ENCODE results near the gene VASN. TPM values are rescaled to one million over a fixed set of nuclear protein-coding genes. Genes with fewer than 3 reads are reported as not detected.

Gene VASN
- total RNA-seq, 1 experiment from 2014 or later = 4.6 TPM

DNA sequence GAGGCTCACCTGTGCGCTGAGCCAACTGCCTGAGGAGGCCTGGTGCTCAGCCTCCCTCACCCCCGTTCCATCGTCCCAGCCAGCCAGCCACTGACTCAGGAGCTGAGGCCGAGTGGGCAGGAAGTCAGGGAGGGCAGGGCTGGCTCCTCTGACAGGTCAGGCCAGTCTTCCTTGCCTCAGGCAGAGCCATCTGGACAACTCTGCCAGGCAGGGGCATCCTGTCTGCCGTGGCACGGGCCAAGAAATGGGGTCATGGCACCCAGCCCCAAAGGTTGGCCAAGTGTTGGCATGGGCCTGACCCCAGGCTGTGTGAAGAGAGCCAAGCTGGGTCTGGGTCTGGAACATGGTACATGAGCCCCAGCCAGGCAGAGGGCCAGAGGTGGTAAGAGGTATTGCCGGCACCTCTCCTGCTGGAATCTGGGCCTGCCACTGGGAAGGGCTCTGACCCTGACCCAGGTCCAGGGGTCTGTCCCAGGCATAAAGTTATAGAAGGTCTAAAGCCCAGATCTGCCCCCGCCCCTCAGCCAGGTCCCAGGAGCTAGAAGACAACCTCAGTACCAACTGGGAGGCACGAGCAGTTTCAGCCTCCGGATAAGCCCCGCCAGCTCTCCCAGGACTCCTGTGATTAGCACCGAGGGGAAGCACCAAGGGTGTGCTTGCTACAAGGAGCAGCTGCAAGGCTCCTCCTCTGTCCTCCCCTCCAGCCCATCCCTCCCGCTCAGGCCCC is 2.5 kb upstream of the VASN start:
- no peaks in the 10 kb centered on the region for H3K36me3 ChIP-seq (replicated peaks; ENCODE audit: control insufficient read depth, insufficient read depth, low read length)
- peaks cover 3% of the 10 kb centered on the region for H3K27me3 ChIP-seq (ENCODE audit: control insufficient read depth, insufficient read depth, low read length)
- no peak for DNase-seq
- no peak overlapping the region for H3K4me3 ChIP-seq (ENCODE audit: insufficient read depth, low read depth, low read length)

DNA sequence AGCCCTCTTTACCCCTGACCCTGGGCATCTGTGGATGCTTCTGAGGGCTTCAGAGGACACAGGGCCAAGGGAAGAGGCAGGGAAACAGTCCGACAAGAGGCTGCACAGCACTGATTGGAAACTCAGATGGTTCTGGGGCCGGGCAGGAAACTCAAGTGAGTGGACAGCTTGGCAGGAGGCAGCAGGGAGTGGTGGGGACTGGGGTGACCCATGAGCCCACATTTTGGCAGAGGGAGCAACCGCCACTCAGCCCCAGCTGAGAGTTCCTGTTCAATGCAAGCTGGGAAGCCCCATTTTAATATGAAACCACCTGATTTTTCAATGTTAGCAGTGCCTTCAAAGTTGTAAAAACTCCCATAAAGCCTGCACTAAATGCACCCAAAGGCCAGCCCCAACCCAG is 1.5 kb upstream of the VASN start:
- no peaks in the 10 kb centered on the region for H3K36me3 ChIP-seq (replicated peaks; ENCODE audit: control insufficient read depth, insufficient read depth, low read length)
- H3K4me3 ChIP-seq (ENCODE audit: insufficient read depth, low read depth, low read length) = no peak overlapping the region
- no peak for DNase-seq
- H3K27me3 ChIP-seq (ENCODE audit: control insufficient read depth, insufficient read depth, low read length) = peaks cover 3% of the 10 kb centered on the region

DNA sequence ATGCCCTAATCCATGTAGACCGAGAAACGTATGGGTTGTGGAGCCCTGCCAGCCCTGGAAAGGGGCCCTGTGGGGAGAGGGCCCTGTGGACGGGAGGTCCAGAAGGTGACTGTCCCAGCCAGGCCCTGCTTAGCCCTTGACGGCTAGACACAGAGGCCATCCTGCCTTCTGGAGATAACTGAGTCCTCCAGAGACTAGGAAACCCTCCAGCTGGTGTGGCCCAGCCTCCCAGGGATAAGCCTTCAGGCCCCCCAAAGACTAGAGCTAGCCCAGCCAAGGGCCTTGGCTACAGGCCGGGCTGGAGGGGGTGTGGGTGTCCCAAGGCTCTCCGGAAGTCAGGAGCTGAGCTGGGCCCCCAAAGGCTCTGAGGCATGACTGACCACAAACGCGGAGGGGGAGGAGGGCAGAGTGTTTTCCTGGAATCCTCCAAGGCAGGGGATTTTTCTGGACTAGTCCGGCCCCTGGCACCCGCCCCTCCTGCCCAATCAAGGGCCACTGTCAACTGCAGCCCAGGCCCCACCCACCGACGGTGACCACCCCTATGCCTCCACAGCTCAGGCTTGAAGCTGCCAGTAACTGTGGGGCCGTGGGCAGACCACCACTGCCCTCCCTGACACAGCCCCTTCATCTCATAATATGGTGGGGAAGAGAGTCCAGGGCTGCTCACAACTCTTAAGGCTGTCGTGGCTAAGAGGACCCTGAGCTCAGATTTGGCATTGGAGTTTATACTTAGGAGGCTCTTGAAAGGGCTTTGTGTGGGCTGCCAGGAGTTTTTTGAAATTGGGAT is 885 bp upstream of the VASN start:
- H3K27me3 ChIP-seq (ENCODE audit: control insufficient read depth, insufficient read depth, low read length) = peaks cover 3% of the 10 kb centered on the region
- H3K4me3 ChIP-seq (ENCODE audit: insufficient read depth, low read depth, low read length) = no peak overlapping the region
- H3K36me3 ChIP-seq (replicated peaks; ENCODE audit: control insufficient read depth, insufficient read depth, low read length) = no peaks in the 10 kb centered on the region
- DNase-seq = no peak

DNA sequence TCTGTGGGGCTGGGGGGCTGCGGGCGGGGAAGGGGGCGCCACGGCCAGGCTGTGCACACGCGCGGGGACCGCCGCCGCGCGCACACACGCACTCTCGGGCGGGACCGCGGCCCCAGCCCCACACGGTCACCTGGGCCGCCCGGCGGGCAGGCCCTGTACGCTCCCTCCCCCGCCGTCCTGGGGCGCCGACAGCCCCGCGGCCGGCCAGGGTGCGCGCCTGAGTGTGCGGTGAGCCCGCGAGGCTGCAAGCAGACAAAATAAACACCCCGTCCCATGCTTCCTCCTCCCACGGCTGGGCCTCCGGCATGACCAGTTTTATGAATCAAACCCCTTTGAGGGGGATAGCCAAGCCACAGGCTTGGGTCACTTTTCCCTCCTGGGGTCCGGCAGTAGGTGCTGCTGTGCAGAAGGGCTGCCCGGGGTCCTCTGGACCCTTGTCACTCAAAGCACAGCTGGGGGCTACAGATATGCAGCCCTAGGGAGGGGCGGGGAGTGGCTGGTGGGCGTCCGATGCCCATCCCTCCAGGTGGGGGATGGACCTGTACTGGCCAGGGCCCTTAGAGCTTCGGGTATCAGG is 441 bp downstream of the VASN start:
- peak; percentile 82 for DNase-seq
- no peaks in the 10 kb centered on the region for H3K36me3 ChIP-seq (replicated peaks; ENCODE audit: control insufficient read depth, insufficient read depth, low read length)
- peak overlapping the region; percentile 40 for H3K4me3 ChIP-seq (ENCODE audit: insufficient read depth, low read depth, low read length)
- peaks cover 3% of the 10 kb centered on the region for H3K27me3 ChIP-seq (ENCODE audit: control insufficient read depth, insufficient read depth, low read length)

DNA sequence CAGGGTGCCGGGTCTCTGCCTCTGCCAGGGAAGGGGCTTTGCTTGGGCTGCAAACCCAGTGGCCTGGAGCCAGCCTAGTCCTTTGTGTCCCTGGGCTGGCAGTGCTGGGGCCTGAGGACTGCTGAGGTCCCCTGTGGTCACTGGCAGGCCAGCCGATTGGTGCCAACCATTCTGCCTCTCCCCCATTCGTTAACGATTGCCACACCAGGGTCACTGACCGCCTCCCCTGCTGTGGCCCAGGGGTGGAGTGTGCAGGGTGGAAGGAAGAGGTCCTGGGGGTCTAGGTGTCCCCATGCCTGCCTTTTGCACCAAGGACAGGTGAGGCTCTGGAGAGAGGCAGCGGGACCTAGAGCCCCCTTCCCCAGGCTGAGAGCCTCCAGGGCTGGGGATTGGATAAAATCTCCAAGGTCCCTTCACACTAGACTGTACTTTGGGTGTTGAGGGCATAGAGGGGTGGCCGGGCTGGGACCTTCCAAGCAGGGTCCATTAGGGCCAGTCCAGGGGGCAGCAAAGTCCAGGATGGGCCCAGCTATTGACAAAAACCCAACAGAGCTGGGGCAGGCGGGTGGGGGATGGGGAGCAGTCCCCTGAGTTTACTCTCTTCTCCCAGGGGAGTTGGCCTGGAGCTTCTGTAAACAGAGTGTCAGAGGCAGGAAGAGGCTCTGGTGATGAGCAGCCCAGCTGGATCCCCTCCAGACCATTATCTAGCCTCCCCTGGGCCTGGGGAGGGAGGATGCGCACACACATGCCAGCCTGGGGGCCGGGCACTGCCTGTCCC is 1.1 kb downstream of the VASN start:
- Histone ChIP-seq H3K27me3 (ENCODE audit: control insufficient read depth, insufficient read depth, low read length) (peaks cover 3% of the 10 kb centered on the region), H3K36me3 (replicated peaks; ENCODE audit: control insufficient read depth, insufficient read depth, low read length) (no peaks in the 10 kb centered on the region), H3K4me3 (ENCODE audit: insufficient read depth, low read depth, low read length) (peak overlapping the region; percentile 40; the same call in 1 of the 2 replicates)
- peak; percentile 85 for DNase-seq

DNA sequence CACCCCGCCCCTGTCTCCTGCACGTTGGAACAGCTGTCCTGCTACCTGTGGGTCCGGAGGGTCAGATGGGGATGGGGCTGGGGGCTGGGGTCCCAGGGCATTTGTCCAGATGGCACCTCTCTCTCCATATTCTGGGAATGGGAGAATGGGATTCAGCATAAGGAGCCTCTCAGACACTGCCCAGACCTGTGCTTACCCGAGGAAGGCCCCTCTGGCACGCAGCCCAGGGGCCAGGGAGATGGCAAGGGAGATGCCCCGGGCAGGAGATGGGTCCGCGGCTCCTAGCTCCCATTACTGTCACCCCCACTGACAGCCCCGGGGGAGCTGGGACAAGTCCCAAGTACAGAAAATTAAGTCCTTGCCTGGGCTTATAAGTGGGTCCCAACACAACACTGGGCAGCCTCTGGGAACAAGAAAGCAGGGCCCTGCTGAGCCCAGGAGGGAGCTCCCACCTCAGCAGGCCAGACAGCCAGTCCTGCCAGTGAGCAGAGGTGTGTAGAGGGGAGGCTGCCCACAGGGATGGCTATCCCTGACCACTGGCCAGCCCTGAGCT is 1.8 kb downstream of the VASN start:
- Histone ChIP-seq H3K36me3 (replicated peaks; ENCODE audit: control insufficient read depth, insufficient read depth, low read length) (no peaks in the 10 kb centered on the region), H3K4me3 (ENCODE audit: insufficient read depth, low read depth, low read length) (no peak overlapping the region), H3K27me3 (ENCODE audit: control insufficient read depth, insufficient read depth, low read length) (peaks cover 3% of the 10 kb centered on the region)
- peak; percentile 66 for DNase-seq

DNA sequence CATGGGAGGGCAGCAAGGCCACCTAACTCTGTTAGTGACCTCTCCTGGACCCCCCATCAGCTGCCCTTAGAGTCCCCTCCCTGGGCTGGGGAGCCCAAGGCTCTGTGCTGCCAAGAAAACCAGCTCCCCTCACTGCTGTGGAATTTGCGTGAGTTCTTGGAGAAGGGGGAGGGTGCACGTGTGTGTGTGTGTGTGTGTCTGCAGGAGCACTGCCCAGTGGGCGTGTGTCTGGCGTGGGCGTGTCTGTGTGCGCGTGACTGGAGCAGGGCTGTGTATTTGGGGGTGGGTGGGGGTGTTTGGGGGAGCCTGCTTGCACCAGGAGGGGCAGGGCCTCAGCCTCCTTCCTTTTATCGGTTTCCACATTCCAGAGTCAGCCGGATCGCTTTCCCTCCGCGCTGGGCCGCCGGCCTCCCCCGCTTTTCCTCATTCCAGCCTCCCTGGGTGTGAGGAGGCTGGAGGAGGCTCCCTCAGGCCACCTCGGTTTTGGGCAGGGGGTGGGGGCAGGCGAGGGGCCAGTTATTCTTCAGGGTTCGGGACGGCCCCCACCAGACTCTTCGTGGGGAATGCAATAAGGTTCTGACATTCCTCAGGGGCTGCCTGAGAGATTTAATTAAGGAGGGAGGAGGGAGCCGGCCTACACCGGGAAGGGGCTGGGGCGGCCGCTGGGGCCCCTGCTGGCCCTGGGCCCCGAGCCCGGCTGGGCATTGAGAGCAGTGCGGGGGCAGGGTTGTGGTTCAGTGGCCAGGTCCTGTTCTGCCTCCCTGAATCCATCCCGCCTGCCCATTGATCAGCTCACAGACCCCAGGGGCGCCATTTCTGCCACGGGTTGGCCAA is 2.5 kb downstream of the VASN start:
- peak; percentile 92 for DNase-seq
- H3K27me3 ChIP-seq (ENCODE audit: control insufficient read depth, insufficient read depth, low read length) = peaks cover 3% of the 10 kb centered on the region
- no peak overlapping the region for H3K4me3 ChIP-seq (ENCODE audit: insufficient read depth, low read depth, low read length)
- H3K36me3 ChIP-seq (replicated peaks; ENCODE audit: control insufficient read depth, insufficient read depth, low read length) = no peaks in the 10 kb centered on the region

DNA sequence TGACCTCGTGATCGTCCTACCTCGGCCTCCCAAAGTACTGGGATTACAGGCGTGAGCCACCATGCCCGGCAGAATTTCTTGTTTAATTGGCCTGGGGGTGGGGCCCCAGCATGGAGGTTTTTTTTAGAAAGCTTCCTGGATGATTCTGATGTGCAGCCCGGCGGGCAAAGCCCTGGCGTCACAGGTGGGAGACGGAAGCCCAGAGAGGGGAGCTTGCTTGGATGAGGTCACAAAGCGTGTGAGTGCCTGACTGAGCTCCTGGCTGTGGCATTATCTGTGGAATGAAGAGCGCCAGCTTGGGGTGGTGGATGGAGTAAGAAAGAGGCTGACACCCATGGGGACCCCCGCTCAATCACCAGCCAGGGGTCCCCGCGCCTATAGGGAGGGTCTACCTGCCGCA is 4.1 kb downstream of the VASN start:
- no peak for DNase-seq
- Histone ChIP-seq H3K27me3 (ENCODE audit: control insufficient read depth, insufficient read depth, low read length) (peaks cover 3% of the 10 kb centered on the region), H3K36me3 (replicated peaks; ENCODE audit: control insufficient read depth, insufficient read depth, low read length) (no peaks in the 10 kb centered on the region), H3K4me3 (ENCODE audit: insufficient read depth, low read depth, low read length) (no peak overlapping the region)

DNA sequence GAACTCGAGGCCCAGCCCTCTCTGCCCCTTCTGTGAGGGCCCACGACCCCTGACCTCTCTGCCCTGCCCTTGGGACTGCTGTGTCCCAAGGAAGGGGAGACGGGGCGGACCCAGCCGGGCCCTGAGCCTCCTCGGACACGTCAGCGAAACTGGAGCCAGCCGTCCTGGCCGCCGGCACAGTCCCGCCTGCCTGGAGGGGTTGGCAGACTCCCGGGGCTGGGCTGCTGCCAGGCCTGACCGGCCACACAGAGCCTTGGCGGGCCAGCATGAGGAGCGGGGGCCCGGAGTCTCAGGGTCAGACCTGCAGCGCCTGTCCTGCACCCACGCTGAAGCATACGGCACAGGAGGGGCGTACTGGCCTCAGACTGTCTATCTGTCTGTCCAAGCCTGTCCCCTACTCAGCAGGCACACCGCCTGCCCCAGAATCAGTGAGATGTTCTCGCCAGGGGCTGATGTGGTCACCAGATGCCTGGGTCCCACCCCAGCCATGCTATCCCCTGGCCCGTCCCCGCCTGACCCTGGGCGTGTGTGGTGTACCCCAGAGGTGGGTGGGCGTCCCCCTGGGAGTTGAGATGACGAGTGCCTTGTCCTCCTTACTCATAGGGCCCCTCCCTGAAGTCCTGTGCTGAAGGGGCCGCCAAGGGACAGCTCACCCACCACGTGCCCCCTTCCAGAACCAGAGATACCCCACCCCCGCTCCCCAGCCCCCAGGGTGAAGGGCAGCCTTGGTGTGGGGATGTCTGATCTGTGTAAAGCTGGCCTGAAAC is 4.7 kb downstream of the VASN start:
- H3K4me3 ChIP-seq (ENCODE audit: insufficient read depth, low read depth, low read length) = no peak overlapping the region
- peaks cover 3% of the 10 kb centered on the region for H3K27me3 ChIP-seq (ENCODE audit: control insufficient read depth, insufficient read depth, low read length)
- H3K36me3 ChIP-seq (replicated peaks; ENCODE audit: control insufficient read depth, insufficient read depth, low read length) = no peaks in the 10 kb centered on the region
- no peak for DNase-seq

DNA sequence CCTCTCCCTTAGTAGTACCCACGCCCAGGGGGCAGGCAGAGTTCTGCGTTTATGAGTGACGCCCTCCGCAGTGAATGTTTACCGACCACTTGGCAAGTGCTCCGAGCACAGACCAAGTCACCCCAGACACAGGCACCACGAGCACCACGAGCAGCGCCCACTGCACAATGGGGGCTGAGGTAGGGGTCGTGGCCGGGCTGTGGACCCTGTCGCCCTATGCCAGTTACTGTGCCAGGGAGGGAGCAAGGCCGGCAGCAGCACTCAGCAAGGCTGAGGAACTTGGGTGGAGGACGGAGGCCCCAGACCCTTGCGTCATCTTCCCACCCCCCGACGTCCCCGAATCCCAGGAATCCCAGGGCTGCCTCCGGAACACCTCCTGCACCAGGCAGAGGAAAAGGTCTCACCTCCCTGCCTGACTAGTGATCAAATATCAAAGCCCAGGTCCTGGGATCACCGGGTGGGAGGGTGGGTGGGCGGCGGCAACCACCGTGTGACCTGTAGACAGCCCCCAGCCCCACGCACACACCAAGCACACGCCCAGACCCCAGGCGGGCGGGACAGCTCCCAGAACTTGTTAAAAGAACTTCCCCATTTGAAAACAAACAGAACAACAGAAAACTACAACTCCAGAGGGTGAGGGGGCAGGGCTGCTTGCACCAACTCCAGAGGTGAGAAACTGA is 5.4 kb downstream of the VASN start:
- peak; percentile 85 for DNase-seq
- peaks cover 2% of the 10 kb centered on the region for H3K27me3 ChIP-seq (ENCODE audit: control insufficient read depth, insufficient read depth, low read length)
- H3K4me3 ChIP-seq (ENCODE audit: insufficient read depth, low read depth, low read length) = no peak overlapping the region
- no peaks in the 10 kb centered on the region for H3K36me3 ChIP-seq (replicated peaks; ENCODE audit: control insufficient read depth, insufficient read depth, low read length)

DNA sequence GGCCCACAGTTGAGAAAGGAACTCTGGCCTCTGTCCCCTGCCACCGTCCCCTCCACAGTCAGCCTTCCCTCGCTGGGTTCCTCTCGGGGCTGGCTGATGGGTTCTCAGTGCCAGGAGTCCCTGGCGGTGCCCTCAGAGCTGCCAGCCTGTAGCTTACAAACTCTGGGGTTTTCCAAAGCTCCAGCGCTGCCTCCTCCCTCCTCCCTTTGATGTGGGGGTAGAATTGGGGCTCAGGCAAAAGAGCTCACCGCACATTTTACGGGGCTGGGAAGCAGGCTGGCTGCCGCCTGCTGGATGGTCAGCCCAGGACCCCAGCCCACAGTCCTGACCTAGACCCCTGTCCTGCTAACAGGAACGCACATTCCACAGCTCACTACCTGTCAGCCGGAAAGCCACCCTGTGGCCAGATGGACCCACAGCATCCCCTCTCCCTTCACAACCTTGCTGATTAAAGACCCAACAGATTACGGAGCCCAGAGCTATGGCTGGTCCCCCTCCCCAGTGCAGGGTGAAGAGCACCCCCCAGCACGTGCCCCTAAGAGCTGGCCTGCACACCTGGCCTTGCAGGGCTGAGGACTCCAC is 6.0 kb downstream of the VASN start:
- peak; percentile 90 for DNase-seq
- no peaks in the 10 kb centered on the region for H3K36me3 ChIP-seq (replicated peaks; ENCODE audit: control insufficient read depth, insufficient read depth, low read length)
- H3K27me3 ChIP-seq (ENCODE audit: control insufficient read depth, insufficient read depth, low read length) = no peaks in the 10 kb centered on the region

DNA sequence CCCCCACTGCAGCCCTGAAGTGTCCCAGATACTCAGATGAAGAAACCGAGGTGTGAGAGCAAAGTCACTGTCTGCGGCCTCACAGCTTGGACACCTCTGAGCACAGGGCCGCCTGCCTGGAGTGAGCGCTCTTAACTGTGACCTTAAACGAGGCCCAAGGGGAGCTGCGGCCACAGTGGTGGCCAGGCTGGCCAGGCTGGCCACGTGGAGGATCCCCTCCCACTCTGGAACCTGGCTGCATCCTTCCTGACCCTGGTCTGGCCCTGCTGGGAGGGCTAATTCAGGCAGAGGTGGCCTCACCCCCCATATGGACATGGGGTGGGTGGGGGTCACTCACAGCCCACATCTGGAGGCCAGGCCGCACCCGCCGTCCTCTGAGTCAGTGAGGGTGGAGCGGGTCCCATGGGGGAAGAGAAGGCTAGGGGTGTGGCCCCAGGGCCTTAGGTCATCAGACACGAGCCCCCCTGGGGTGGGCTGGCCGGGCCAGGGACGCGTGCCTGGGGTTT is 6.6 kb downstream of the VASN start:
- Histone ChIP-seq H3K27me3 (ENCODE audit: control insufficient read depth, insufficient read depth, low read length) (no peaks in the 10 kb centered on the region), H3K4me3 (ENCODE audit: insufficient read depth, low read depth, low read length) (no peak overlapping the region), H3K36me3 (replicated peaks; ENCODE audit: control insufficient read depth, insufficient read depth, low read length) (no peaks in the 10 kb centered on the region)
- DNase-seq = no peak

More for the DNA sequence above, 6.0 kb downstream of the VASN start:
- no peak overlapping the region for H3K4me3 ChIP-seq (ENCODE audit: insufficient read depth, low read depth, low read length)

All from H7 (cell line).